K562 (cell line): ENCODE results near the gene KRTAP19-8. TPM values are rescaled to one million over a fixed set of nuclear protein-coding genes. Genes with fewer than 3 reads are reported as not detected.

Source experiments
- ATAC-seq: fragments of 200-7000 bp; cut with Tn5 transposase; 3 replicates; pipeline ENCODE4 v1.9.1; 2020; ENCODE audit warnings: moderate library complexity
- BruUV-seq: library from RNA; stranded (reverse); fragments of 400-500 nt; replicated peaks from 2 replicates; lab custom pipeline; 2021; lab: Mats Ljungman, UMichigan
- CTCF ChIA-PET: fragments of 300-600 bp; formaldehyde crosslinking; extraction: SDS; loops from one replicate; lab custom pipeline; 2021; ENCODE audit warnings: low intra/inter-chr PET ratio; lab: Yijun Ruan, JAX
- POLR2A ChIA-PET: fragments of 300-600, 350-650 bp; sonication (Branson Sonifier 250); formaldehyde crosslinking; extraction: SDS; loops from one replicate; lab custom pipeline; 2021; ENCODE audit warnings: antibody characterized with exemption, inconsistent platforms; lab: Yijun Ruan, JAX
- DNase-seq, 4 experiments: peaks; one replicate each; pipeline versions ENCODE4 v3.0.0 to v3.0.0-alpha.2; 2011 to 2018; ENCODE audit warnings: low spot score in 3 of 4, mixed read lengths in 3 of 4; ENCODE audit errors: extremely low read depth in 1 of 4
- FAIRE-seq: peaks from 2 replicates; lab custom pipeline; 2011; peaks lifted over from hg19 to GRCh38; lab: Jason Lieb, UNC
- H2AFZ ChIP-seq: 2 replicates; pipeline ENCODE4 v1.6.0; 2011; ENCODE audit warnings: low read depth, low read length, control low read depth, inconsistent platforms
- H3K27ac ChIP-seq: fragments of 200-600 bp; 3 replicates; pipeline ENCODE4 v1.8.0; 2011; ENCODE audit warnings: low read depth, mild to moderate bottlenecking, control low read depth, inconsistent platforms, low read length, moderate library complexity, mixed read lengths; ENCODE audit errors: extremely low read depth
- H3K27me3 ChIP-seq, 2 experiments: fragments of 300-600 bp in 1 of 2; 2 replicates in 1 of 2; 3 replicates in 1 of 2; pipeline versions ENCODE4 v1.6.0 to v1.8.0; 2011; ENCODE audit warnings: inconsistent platforms in 2 of 2, low read length in 2 of 2, mild to moderate bottlenecking in 1 of 2, mixed read lengths in 1 of 2, moderate library complexity in 1 of 2; ENCODE audit not compliant: control insufficient read depth in 2 of 2, insufficient read depth in 2 of 2
- H3K36me3 ChIP-seq: fragments of 300-600 bp; 3 replicates; pipeline ENCODE4 v1.8.0; 2011; ENCODE audit warnings: mild to moderate bottlenecking, low read length, inconsistent platforms; ENCODE audit not compliant: control insufficient read depth, insufficient read depth
- H3K4me1 ChIP-seq, 2 experiments: fragments of 200-600 bp in 1 of 2; replicated peaks in 1 of 2; 2 replicates in 1 of 2; 3 replicates in 1 of 2; pipeline versions ENCODE4 v1.5.1 to v1.8.0; 2011; ENCODE audit warnings: inconsistent platforms in 2 of 2, low read length in 2 of 2, mild to moderate bottlenecking in 1 of 2, mixed read lengths in 1 of 2, moderate library complexity in 1 of 2; ENCODE audit not compliant: control insufficient read depth in 2 of 2, insufficient read depth in 2 of 2
- H3K4me2 ChIP-seq: 2 replicates; pipeline ENCODE4 v1.6.1; 2011; ENCODE audit warnings: low read length, control low read depth, inconsistent platforms, mixed read lengths; ENCODE audit not compliant: insufficient read depth
- H3K4me3 ChIP-seq: fragments of 200-600 bp; sonication (generic), shearing (Covaris generic); 2 replicates; pipeline ENCODE4 v1.5.1; 2016; ENCODE audit warnings: control low read depth, inconsistent platforms
- H3K79me2 ChIP-seq: fragments of 200-600 bp; 3 replicates; pipeline ENCODE4 v1.8.0; 2011; ENCODE audit warnings: low read length, inconsistent platforms; ENCODE audit not compliant: control insufficient read depth, insufficient read depth
- H3K9ac ChIP-seq, 2 experiments: 2 replicates each; pipeline versions ENCODE4 v1.6.0 to v1.6.1; 2011; ENCODE audit warnings: low read depth in 2 of 2, low read length in 2 of 2, control low read depth in 1 of 2, inconsistent platforms in 1 of 2, mild to moderate bottlenecking in 1 of 2, mixed read lengths in 1 of 2; ENCODE audit not compliant: insufficient read depth in 1 of 2
- H3K9me1 ChIP-seq: one replicate; pipeline ENCODE4 v1.6.0; 2011; ENCODE audit warnings: inconsistent platforms, mild to moderate bottlenecking, low read length, moderate library complexity; ENCODE audit not compliant: control insufficient read depth, insufficient read depth
- H3K9me3 ChIP-seq: replicated peaks from 2 replicates; pipeline ENCODE4 v1.5.1; 2011; ENCODE audit warnings: low read depth, low read length, inconsistent platforms; ENCODE audit not compliant: control insufficient read depth, insufficient read depth
- H4K20me1 ChIP-seq: replicated peaks from 2 replicates; pipeline ENCODE4 v1.6.1; 2011; ENCODE audit warnings: low read length, inconsistent platforms, mixed read lengths; ENCODE audit not compliant: control insufficient read depth, insufficient read depth
- CHD4 ChIP-seq: fragments of 200-600 bp; sonication (generic); IDR thresholded peaks from 3 replicates; pipeline ENCODE4 v1.6.1; 2012; ENCODE audit warnings: low read depth, mild to moderate bottlenecking, mixed read lengths, low read length, inconsistent platforms; ENCODE audit not compliant: insufficient read depth, insufficient replicate concordance, poor library complexity, severe bottlenecking
- HMGXB4 ChIP-seq: sonication (generic); formaldehyde crosslinking; IDR thresholded peaks from 2 replicates; pipeline ENCODE4 v1.8.1; 2023; ENCODE audit warnings: mild to moderate bottlenecking, missing genetic modification reagents
- HNRNPK ChIP-seq: fragments of 200-400 bp; formaldehyde crosslinking; IDR thresholded peaks from one replicate; pipeline ENCODE4 v1.6.1; 2018; ENCODE audit warnings: mild to moderate bottlenecking, low read depth, low read length; ENCODE audit not compliant: poor library complexity, severe bottlenecking
- MBD1 ChIP-seq: fragments of 250-450 bp; sonication (Bioruptor Pico); IDR thresholded peaks from 2 replicates; pipeline ENCODE4 v1.8.0; 2022; ENCODE audit warnings: inconsistent platforms
- PTRF ChIP-seq: fragments of 450-650 bp; IDR thresholded peaks from 2 replicates; pipeline ENCODE4 v1.6.1; 2016; ENCODE audit warnings: mild to moderate bottlenecking, missing genetic modification characterization, missing compliant biosample characterization
- USF1 ChIP-seq: sonication (generic); formaldehyde crosslinking; IDR thresholded peaks from 2 replicates; pipeline ENCODE4 v1.9.0; 2022; ENCODE audit warnings: mild to moderate bottlenecking, missing genetic modification reagents
- ZNF146 ChIP-seq: IDR thresholded peaks from one replicate; pipeline ENCODE4 v1.6.1; 2018; ENCODE audit warnings: missing compliant biosample characterization; ENCODE audit not compliant: unreplicated experiment
- ZNF764 ChIP-seq: fragments of 250-450 bp; sonication (Bioruptor Pico); IDR thresholded peaks from 2 replicates; pipeline ENCODE4 v1.4.0; 2020; ENCODE audit warnings: low read depth, mild to moderate bottlenecking, moderate library complexity
- WGBS: fragments of 100-300 bp; shearing (Covaris generic); methylation state at CpG from one replicate; pipeline ENCODE4 v1.1.6; 2016; ENCODE audit warnings: low coverage, mixed read lengths; ENCODE audit not compliant: insufficient coverage; ENCODE audit errors: missing lambda C conversion rate; 5-methylcytosine and 5-hydroxymethylcytosine counted together
- in situ Hi-C: fragments of 300-500 bp; cut with MboI; formaldehyde crosslinking; loops from 4 replicates; pipeline ENCODE4 v1.15.0; 2018; ENCODE audit warnings: inconsistent platforms, mixed read lengths
- intact Hi-C: fragments of 100-400 bp; cut with micrococcal nuclease; formaldehyde crosslinking; loops from 2 replicates; pipeline ENCODE4 v1.14.2; 2022
- polyA plus RNA-seq, 8 experiments: library from polyadenylated mRNA; depleted of rRNA in 4 of 8; stranded (reverse) in 5 of 8; unstranded in 3 of 8; fragments of >200 nt; fragmentation: Nextera tagmentation in 2 of 8; fragmentation: Illumina TruSeq in 1 of 8; extraction: Ambion mirVana in 2 of 8; extraction: Trizol in 1 of 8; gene quantifications; 2 replicates each; pipeline versions ENCODE4 v1.2.1 to v1.2.3, GENCODE V29; 2011 to 2014; ENCODE audit warnings: inconsistent platforms in 1 of 8, missing spikeins in 1 of 8
- total RNA-seq, 7 experiments: library from RNA; depleted of rRNA in 6 of 7; stranded (reverse); fragments of >200 nt in 6 of 7; fragmentation: Illumina TruSeq in 2 of 7; extraction: Trizol in 2 of 7; gene quantifications; 2 replicates each; pipeline versions ENCODE4 v1.2.1 to v1.2.3, GENCODE V29; 2011 to 2021; ENCODE audit warnings: low replicate concordance in 1 of 7

The KRTAP19-8 gene
- total and polyA plus RNA-seq, 9 of the 15 experiments (the other 6 are each of a cell fraction or from before 2014, with no cell fraction given), result not detected

GRCh38 chr21:31030367-31031106 is 7.7 kb downstream of the KRTAP19-8 start:
- DNase-seq, result no peak
- H3K9me3 ChIP-seq, result no peaks in the 10 kb centered on the region; the same call in 1 of the 2 replicates
- no TSS peak for BruUV-seq
- 2% methylated on average over 3 of the region's 3 CpGs for WGBS
- no peaks in the 10 kb centered on the region for H3K79me2 ChIP-seq
- H3K4me1 ChIP-seq, result no peaks in the 10 kb centered on the region
- intact Hi-C loops, result no loop called here
- no peak overlapping the region for H3K4me3 ChIP-seq
- no peak overlapping the region for H3K9ac ChIP-seq
- ChIA-PET POLR2A (no interaction called here), CTCF (no interaction called here)
- H3K27ac ChIP-seq, result no peak overlapping the region
- H3K27me3 ChIP-seq, result no peaks in the 10 kb centered on the region
- H3K36me3 ChIP-seq, result no peaks in the 10 kb centered on the region
- H2AFZ ChIP-seq, result no peak overlapping the region
- in situ Hi-C loops, result no loop called here
- no peak for ATAC-seq
- FAIRE-seq, result no peak
- H3K4me2 ChIP-seq, result no peak overlapping the region
- no peaks in the 10 kb centered on the region for H4K20me1 ChIP-seq
- H3K9me1 ChIP-seq, result no peaks in the 10 kb centered on the region
- no peak for TF ChIP-seq PTRF (tag)
- TF ChIP-seq HNRNPK, result no peak
- TF ChIP-seq USF1 (CRISPR knock-in tag), result no peak
- no peak for TF ChIP-seq ZNF764 (CRISPR knock-in tag)
- TF ChIP-seq CHD4, result no peak
- TF ChIP-seq HMGXB4 (CRISPR knock-in tag), result no peak
- TF ChIP-seq MBD1, result no peak
- TF ChIP-seq ZNF146 (CRISPR knock-in tag), result no peak
